NCI-H2196 (cell line): ENCODE results near the gene CDH23.

Experiments
- DNase-seq: peaks from one replicate; lab custom pipeline; 2025; ENCODE audit not compliant: unreplicated experiment; lab: John Stamatoyannopoulos, UW

Gene CDH23

DNA sequence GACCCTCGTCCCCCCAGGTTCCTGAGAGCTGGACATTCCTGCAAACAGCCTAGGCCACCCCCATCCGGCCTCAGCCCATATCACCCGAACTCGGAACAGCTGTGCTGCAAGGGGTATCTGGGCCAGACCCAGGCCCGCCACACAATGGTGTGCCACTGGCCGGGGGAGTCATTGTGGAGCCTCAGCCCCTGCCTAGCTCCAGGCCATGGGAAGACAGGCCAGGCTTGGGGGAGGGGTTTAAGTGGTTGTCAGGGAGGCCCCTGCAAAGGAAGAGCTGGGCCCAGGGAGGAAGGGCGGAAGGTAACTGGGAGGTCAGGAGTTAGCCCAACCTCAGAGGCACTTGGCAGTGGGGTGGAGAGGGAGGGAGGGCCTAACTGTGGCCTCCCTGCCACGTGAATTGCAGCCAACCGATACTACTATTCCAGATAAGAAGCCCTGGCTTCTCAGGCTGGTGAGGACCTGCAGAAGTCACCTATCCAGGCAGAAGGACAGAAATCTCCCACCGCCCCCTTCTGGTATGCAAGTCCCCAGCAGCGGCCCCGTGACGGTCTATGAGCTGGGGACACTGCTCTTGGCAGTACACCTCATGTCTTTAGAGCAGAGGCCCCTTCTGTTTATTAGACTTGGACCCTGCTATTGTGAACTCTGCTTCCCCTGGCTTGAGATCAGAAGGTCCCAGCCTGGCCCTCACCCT lies 349.8 kb downstream of the CDH23 start:
- no peak for DNase-seq

- no peak for DNase-seq
Measured at GRCh38 chr10:71747039-71747531, 350.4 kb downstream of the CDH23 start.

DNA sequence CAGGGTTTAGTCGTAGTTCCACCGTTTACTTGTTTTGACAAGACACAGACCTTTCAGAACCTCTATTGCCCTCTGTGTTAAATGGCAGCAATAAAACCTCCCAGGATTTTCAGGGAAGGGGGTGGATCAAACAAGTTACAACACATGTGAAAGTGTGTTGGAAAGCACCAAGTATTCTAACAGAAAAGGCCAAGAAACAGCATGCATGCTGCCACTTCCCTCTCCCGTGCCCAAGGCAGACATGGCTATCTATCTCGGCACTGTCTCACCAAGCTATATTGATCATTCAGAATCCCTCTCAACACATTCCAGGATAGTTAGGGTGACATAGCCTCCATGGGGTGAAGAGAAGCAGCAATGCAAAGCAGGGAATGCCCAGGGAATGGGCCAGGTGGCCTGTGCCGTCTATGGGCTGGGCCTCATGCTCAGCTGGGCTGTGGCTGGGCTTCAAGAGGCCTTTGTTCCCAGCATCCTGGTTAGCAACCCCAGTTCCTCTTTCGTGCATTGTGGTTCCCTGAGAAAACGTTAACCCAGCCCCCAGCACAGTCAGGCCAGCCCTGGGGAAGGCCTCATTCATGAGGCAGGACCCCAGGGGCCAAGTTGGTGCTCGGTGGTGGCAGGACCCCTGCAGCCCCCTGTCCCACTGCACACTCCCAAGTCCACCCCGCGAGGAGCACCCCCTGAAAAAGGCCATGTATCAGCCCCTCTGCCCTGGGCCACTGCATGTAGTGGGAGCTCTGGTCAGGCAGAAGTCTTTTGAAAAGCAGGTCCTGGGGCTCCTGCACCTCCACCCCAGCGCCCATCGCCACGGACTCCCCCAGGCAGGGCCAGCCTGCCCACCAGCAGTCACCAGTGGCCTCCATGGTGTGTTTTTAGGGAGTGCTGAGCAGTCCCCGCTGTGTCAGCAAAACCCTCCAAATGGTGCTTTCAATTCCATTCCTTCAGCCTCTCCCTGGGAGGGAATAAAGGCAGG lies 351.1 kb downstream of the CDH23 start:
- DNase-seq, result no peak

- no peak for DNase-seq
Measured at GRCh38 chr10:71748671-71749191, 352.0 kb downstream of the CDH23 start.

- no peak for DNase-seq
Measured at GRCh38 chr10:71749396-71749795, 352.7 kb downstream of the CDH23 start.

- no peak for DNase-seq
Measured at GRCh38 chr10:71750124-71750841, 353.6 kb downstream of the CDH23 start.

- no peak for DNase-seq
Measured at GRCh38 chr10:71750986-71751385, 354.3 kb downstream of the CDH23 start.

- no peak for DNase-seq
Measured at GRCh38 chr10:71751515-71752224, 354.9 kb downstream of the CDH23 start.

DNA sequence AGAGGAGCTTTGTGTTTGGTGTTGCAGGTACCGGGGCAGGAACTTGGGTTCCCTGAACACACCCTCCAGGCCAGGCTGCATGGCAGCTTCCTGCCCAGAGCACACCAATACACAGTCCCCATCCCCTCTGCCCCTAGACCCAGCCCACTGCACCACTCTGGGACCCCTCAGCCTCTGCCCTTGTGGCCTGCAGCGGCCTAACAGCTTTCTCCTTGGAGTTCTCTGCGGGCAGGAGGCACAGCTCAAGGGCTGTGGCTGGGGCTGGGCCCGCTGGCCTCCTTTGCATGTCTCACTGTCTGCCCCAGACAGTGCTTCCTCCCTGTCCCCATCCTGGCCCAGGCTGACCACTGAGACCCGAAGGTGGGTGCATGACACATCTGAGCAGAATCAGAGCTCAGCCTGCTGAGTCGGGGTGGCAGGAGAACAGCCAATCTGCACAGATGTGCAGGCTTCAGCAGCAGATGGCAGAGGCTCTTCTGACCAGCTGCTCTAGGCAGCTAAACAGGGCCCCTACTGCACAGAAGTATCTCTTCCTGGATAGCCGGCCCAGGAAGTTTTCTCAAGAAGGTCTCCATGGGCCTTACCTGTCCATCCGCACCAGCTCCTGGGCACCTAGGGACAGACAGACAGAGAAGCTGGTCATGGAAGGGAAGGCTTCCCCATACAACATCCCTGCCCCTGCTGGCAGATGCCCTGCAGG lies 355.8 kb downstream of the CDH23 start:
- no peak for DNase-seq

- no peak for DNase-seq
Measured at GRCh38 chr10:71753091-71753959, 356.6 kb downstream of the CDH23 start.

DNA sequence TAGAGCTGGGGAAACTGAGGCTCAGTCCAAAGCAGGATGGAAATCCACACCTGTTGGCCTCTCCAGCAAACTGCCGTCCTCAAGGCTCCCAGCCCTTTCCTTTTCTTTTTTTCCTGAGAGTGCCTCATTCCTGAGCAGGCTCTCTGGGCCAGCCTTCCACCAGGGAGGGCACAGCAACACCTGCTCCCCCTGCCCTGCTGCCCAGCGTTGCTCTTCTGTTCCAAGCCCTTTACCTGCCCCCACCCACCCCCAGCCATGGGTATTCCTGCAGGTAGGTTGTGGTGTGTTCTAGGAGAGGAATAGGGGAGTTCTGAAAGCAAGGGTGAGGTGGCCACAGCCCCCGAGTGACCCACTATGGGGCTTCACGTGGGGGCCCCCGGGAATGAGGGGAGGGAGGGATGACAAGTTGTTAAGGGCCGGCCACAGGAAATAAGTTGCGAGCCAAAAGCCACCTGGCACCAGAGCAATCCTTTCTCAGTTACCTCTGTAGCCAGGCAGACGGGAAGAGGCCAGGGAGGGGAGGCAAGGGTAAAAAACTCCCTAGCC lies 357.3 kb downstream of the CDH23 start:
- no peak for DNase-seq

GRCh38 chr10:71754562-71754961 lies 357.8 kb downstream of the CDH23 start:
- DNase-seq, result no peak

GRCh38 chr10:71755179-71755879 lies 358.6 kb downstream of the CDH23 start:
- DNase-seq, result no peak

GRCh38 chr10:71756311-71757191 lies 359.8 kb downstream of the CDH23 start:
- DNase-seq, result no peak

- DNase-seq, result no peak
Measured at GRCh38 chr10:71757399-71757922, 360.7 kb downstream of the CDH23 start.

DNA sequence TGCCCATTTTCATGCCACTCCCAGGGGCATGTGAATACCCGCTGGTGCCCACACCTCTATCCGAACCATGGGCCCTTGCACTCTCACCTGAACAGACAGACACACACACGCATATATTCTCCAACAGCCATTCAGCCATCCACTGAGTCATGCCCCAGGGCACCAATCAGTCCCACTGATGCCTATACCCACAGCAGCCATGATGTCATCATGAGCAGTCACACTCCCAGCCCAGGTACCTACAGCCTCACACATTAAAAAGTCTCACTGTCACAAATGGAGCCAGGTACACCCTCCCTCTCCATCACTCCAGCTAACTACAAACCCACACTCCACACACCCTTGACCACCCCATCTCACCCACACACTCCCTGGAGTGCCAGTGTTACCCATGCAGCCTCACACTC lies 364.4 kb downstream of the CDH23 start:
- DNase-seq, result no peak
